Bone marrow (tissue), 2 donors: ENCODE results near the gene GOLGA6C.
"Not testable (repeated sequence)": the region's sequence is repeated elsewhere in the genome, so short reads cannot be mapped to it uniquely, and the experiment has no call there.

Experiments used
- DNase-seq, 2 donors: peaks; one replicate each; lab custom pipeline; 2025; lab: John Stamatoyannopoulos, UW

Gene GOLGA6C

DNA sequence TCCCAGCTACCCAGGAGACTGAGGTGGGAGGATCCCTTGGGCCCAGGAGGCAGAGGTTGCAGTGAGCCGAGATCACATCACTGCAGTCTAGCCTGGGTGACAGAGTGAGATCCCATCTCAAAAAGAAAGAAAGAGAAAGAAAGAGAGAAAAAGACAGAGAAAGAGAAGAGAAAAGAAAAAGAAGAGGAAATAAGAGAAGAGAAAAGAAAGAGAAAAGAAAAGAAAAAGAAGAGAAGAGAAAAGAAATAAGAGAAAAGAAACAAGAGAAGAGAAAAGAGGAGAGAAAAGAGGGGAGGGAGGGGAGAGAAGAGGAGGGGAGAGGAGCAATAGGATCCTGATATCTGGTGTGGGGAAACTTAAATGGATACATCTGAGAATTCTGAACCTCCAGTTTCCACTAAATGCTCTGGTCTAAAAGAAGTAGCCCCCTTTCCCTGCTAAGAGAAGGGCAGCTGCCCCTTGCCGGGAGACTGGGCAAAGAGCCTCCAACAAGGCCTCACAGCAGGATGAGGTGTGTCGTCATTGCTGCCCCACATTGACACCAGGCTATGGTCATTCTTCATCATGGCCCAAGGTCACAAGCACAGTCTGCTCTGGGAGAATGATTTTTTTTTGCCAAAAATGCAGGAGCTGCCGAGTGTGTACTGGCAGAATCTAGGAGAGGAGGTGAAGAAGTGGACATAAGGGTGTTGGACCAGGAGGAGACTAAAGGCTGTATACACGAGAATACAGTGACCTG lies 56.6 kb downstream of the GOLGA6C start:
- no peak for DNase-seq

DNA sequence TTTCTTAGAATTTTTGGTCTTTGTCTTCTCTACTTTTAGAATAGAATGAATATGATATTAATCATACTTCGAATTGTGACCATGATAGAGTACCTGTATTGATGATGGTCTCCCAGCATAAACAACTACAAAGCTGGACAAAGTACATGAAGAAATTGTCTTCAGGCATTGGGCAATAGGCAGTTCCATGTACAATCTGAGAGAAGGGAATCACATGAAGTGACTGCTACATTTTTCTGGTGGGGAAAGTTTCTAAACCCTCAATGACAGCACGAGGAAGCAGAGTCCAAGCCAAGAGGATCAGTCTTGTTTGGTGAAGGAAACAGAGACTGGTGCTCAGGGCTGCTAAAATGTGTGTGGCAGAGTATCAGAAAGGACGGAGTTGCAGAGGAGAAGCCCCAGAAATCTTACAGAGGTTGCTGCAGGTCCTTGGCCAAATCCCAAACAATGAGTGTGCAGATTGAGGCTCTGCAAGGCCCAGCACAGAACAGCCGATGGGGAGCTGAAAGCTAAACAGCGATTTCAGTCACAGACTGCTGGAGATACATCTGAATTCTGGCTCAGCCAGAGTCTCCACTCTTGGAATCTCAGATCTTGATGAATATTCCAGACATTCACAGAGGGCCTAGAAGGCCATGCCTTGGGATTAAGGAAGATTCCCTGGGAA lies 61.2 kb downstream of the GOLGA6C start:
- not testable (repeated sequence) for DNase-seq
